NOMO-1 (cell line): Measurements from ENCODE around the gene KATNBL1.
A peak's percentile ranks its signal among the peaks of the same experiment; 100 is the strongest.

ENCODE experiments used
- DNase-seq, 2 experiments: peaks; one replicate each; lab custom pipeline; 2025; ENCODE audit not compliant: unreplicated experiment in 2 of 2; lab: John Stamatoyannopoulos, UW

KATNBL1 gene

GRCh38 chr15:34209421-34210282, at the start of gene KATNBL1:
TSS of gene KATNBL1 (minus strand) at chr15:34210096. CDS start at chr15:34163676, 46,420 bp downstream.
- peak; percentile 90 to 93 for DNase-seq

GRCh38 chr15:34259566-34259965, 49.7 kb upstream of the KATNBL1 start:
- DNase-seq, result no peak

GRCh38 chr15:34258151-34258550, 48.3 kb upstream of the KATNBL1 start:
- DNase-seq, result no peak

GRCh38 chr15:34252545-34252944, 42.6 kb upstream of the KATNBL1 start:
- DNase-seq, result no peak

GRCh38 chr15:34248190-34248589, 38.3 kb upstream of the KATNBL1 start:
- no peak for DNase-seq

GRCh38 chr15:34246276-34246976, 36.5 kb upstream of the KATNBL1 start:
- no peak for DNase-seq

- DNase-seq, result no peak
Observed at GRCh38 chr15:34243226-34243625, 33.3 kb upstream of the KATNBL1 start.

- DNase-seq, result no peak
Observed at GRCh38 chr15:34242331-34242710, 32.4 kb upstream of the KATNBL1 start.

GRCh38 chr15:34241376-34242330, 31.8 kb upstream of the KATNBL1 start:
- peak in 1 of 2 experiments; percentile 23 for DNase-seq

- no peak for DNase-seq
Observed at GRCh38 chr15:34240537-34240936, 30.6 kb upstream of the KATNBL1 start.

- no peak for DNase-seq
Observed at GRCh38 chr15:34239151-34239808, 29.4 kb upstream of the KATNBL1 start.

- DNase-seq, result no peak
Observed at GRCh38 chr15:34233614-34234013, 23.7 kb upstream of the KATNBL1 start.

- peak in 1 of 2 experiments; percentile 30 for DNase-seq
Observed at GRCh38 chr15:34223904-34224596, 14.2 kb upstream of the KATNBL1 start.

- DNase-seq, result no peak
Observed at GRCh38 chr15:34217587-34218225, 7.8 kb upstream of the KATNBL1 start.

- no peak for DNase-seq
Observed at GRCh38 chr15:34216527-34217270, 6.8 kb upstream of the KATNBL1 start.

GRCh38 chr15:34214135-34214534, 4.2 kb upstream of the KATNBL1 start:
- DNase-seq, result no peak

- no peak for DNase-seq
Observed at GRCh38 chr15:34213690-34214089, 3.8 kb upstream of the KATNBL1 start.

- no peak for DNase-seq
Observed at GRCh38 chr15:34206011-34206410, 3.9 kb downstream of the KATNBL1 start.

- DNase-seq, result no peak
Observed at GRCh38 chr15:34203936-34204335, 6.0 kb downstream of the KATNBL1 start.
